HepG2 (cell line): ENCODE measurements around the gene TMCO4. TPM values are rescaled to one million over a fixed set of nuclear protein-coding genes. Genes with fewer than 3 reads are reported as not detected.

ENCODE experiments used
- ATAC-seq: fragments of 200-7000 bp; cut with Tn5 transposase; 3 replicates; pipeline ENCODE4 v1.9.1; 2020; ENCODE audit warnings: mild to moderate bottlenecking, moderate library complexity
- BruUV-seq: library from RNA; stranded (reverse); fragments of 400-500 nt; replicated peaks from 2 replicates; lab custom pipeline; 2021; lab: Mats Ljungman, UMichigan
- CTCF ChIA-PET: fragments of 300-600 bp; formaldehyde crosslinking; extraction: SDS; loops from one replicate; lab custom pipeline; 2021; ENCODE audit warnings: low total read pairs, inconsistent platforms, low intra/inter-chr PET ratio; lab: Yijun Ruan, JAX
- POLR2A ChIA-PET: fragments of 350-600 bp; sonication (Branson Sonifier 250); formaldehyde crosslinking; loops from one replicate; lab custom pipeline; 2020; ENCODE audit warnings: antibody characterized with exemption, inconsistent platforms; lab: Yijun Ruan, JAX
- DNase-seq: peaks from one replicate; pipeline ENCODE4 v3.0.0-alpha.2; 2015; ENCODE audit warnings: low spot score
- FAIRE-seq: peaks from 3 replicates; lab custom pipeline; 2011; peaks lifted over from hg19 to GRCh38; lab: Jason Lieb, UNC
- H2AFZ ChIP-seq: one replicate; pipeline ENCODE4 v1.6.1; 2011; ENCODE audit warnings: low read length, inconsistent platforms
- H3K27ac ChIP-seq: fragments of 300-600 bp; 3 replicates; pipeline ENCODE4 v1.8.0; 2011; ENCODE audit warnings: mixed run types, mild to moderate bottlenecking, mixed read lengths, low read length, inconsistent platforms; ENCODE audit not compliant: insufficient read depth; ENCODE audit errors: extremely low read length
- H3K27me3 ChIP-seq, 2 experiments: fragments of 200-600 bp in 1 of 2; 2 replicates in 1 of 2; 3 replicates in 1 of 2; pipeline versions ENCODE4 v1.6.0 to v1.8.0; 2011; ENCODE audit warnings: low read length in 2 of 2, mild to moderate bottlenecking in 2 of 2, moderate library complexity in 2 of 2, inconsistent platforms in 1 of 2; ENCODE audit not compliant: insufficient read depth in 2 of 2, control insufficient read depth in 1 of 2
- H3K36me3 ChIP-seq, 2 experiments: fragments of 200-600 bp in 1 of 2; replicated peaks in 1 of 2; 2 replicates in 1 of 2; 3 replicates in 1 of 2; pipeline versions ENCODE4 v1.5.1 to v1.8.0; 2011; ENCODE audit warnings: low read length in 2 of 2, inconsistent platforms in 1 of 2; ENCODE audit not compliant: insufficient read depth in 2 of 2, control insufficient read depth in 1 of 2
- H3K4me1 ChIP-seq: 2 replicates; pipeline ENCODE4 v1.5.1; 2012; ENCODE audit warnings: low read length, inconsistent platforms; ENCODE audit not compliant: insufficient read depth
- H3K4me2 ChIP-seq: 2 replicates; pipeline ENCODE4 v1.6.0; 2011; ENCODE audit warnings: low read depth, low read length, inconsistent platforms
- H3K4me3 ChIP-seq, 3 experiments: fragments of 200-600 bp in 1 of 3; sonication (generic), shearing (Covaris generic) in 1 of 3; replicated peaks in 1 of 3; 2 replicates each; pipeline ENCODE4 v1.5.1; 2011 to 2016; ENCODE audit warnings: low read length in 3 of 3, inconsistent platforms in 2 of 3, low read depth in 2 of 3, mild to moderate bottlenecking in 2 of 3, control low read depth in 1 of 3, mixed read lengths in 1 of 3; ENCODE audit not compliant: insufficient read depth in 1 of 3
- H3K79me2 ChIP-seq: one replicate; pipeline ENCODE4 v1.6.1; 2011; ENCODE audit warnings: low read length, inconsistent platforms; ENCODE audit not compliant: insufficient read depth
- H3K9ac ChIP-seq: 2 replicates; pipeline ENCODE4 v1.6.0; 2011; ENCODE audit warnings: mild to moderate bottlenecking, low read depth, low read length, inconsistent platforms; ENCODE audit not compliant: insufficient read depth
- H3K9me3 ChIP-seq: 2 replicates; pipeline ENCODE4 v1.5.1; 2012; ENCODE audit warnings: mild to moderate bottlenecking, low read length
- H4K20me1 ChIP-seq: 2 replicates; pipeline ENCODE4 v1.6.0; 2011; ENCODE audit warnings: inconsistent platforms, mild to moderate bottlenecking, low read length, moderate library complexity; ENCODE audit not compliant: insufficient read depth
- AKNA ChIP-seq: sonication (generic); formaldehyde crosslinking; IDR thresholded peaks from 2 replicates; pipeline ENCODE4 v1.4.0; 2020; ENCODE audit warnings: missing genetic modification reagents, borderline replicate concordance
- ATF7-NPFF ChIP-seq: sonication (generic); formaldehyde crosslinking; IDR thresholded peaks from 2 replicates; pipeline ENCODE4 v1.8.1; 2023; ENCODE audit warnings: mild to moderate bottlenecking, low read depth, missing genetic modification reagents, moderate library complexity
- BORCS8-MEF2B ChIP-seq: sonication (generic); formaldehyde crosslinking; IDR thresholded peaks from 2 replicates; pipeline ENCODE4 v1.8.0; 2022; ENCODE audit warnings: mild to moderate bottlenecking, missing genetic modification reagents
- MATR3 ChIP-seq: sonication (generic); formaldehyde crosslinking; IDR thresholded peaks from 2 replicates; pipeline ENCODE4 v1.4.0; 2020; ENCODE audit warnings: missing genetic modification reagents
- NCOA1 ChIP-seq: sonication (generic); formaldehyde crosslinking; IDR thresholded peaks from 2 replicates; pipeline ENCODE4 v1.9.0; 2021; ENCODE audit warnings: missing genetic modification reagents
- SNAPC2 ChIP-seq: sonication (generic); formaldehyde crosslinking; IDR thresholded peaks from 2 replicates; pipeline ENCODE4 v1.8.1; 2022; ENCODE audit warnings: mild to moderate bottlenecking, missing genetic modification reagents
- ZKSCAN1 ChIP-seq: fragments of 150-350 bp; IDR thresholded peaks from 2 replicates; pipeline ENCODE4 v1.6.1; 2014; ENCODE audit warnings: low read length
- ZNF337 ChIP-seq: sonication (generic); formaldehyde crosslinking; IDR thresholded peaks from 2 replicates; pipeline ENCODE4 v1.5.1; 2020; ENCODE audit warnings: missing genetic modification reagents, low read depth, mild to moderate bottlenecking, borderline replicate concordance
- ZNF468 ChIP-seq: sonication (generic); formaldehyde crosslinking; IDR thresholded peaks from 2 replicates; pipeline ENCODE4 v1.8.0; 2022; ENCODE audit warnings: mild to moderate bottlenecking, moderate library complexity, missing genetic modification reagents
- ZNF660 ChIP-seq: sonication (generic); formaldehyde crosslinking; IDR thresholded peaks from 2 replicates; pipeline ENCODE4 v1.5.1; 2020; ENCODE audit warnings: mild to moderate bottlenecking, low read depth, missing genetic modification reagents, borderline replicate concordance
- ZNF784 ChIP-seq: sonication (generic); formaldehyde crosslinking; IDR thresholded peaks from 2 replicates; pipeline ENCODE4 v1.5.1; 2020; ENCODE audit warnings: missing genetic modification reagents, mild to moderate bottlenecking, borderline replicate concordance
- ZZZ3 ChIP-seq: sonication (generic); formaldehyde crosslinking; IDR thresholded peaks from 2 replicates; pipeline ENCODE4 v1.4.0; 2020; ENCODE audit warnings: missing genetic modification reagents, mild to moderate bottlenecking, borderline replicate concordance
- WGBS: methylation state at CpG from one replicate; pipeline ENCODE4 v1.1.6; 2017; ENCODE audit warnings: low lambda C conversion rate; 5-methylcytosine and 5-hydroxymethylcytosine counted together
- in situ Hi-C: cut with HindIII; loops from 2 replicates; pipeline ENCODE4 v1.10.0; 2017; ENCODE audit warnings: low pct_unique_long_range_greater_than_20kb; ENCODE audit not compliant: extremely low pct_ligation_motif_present
- intact Hi-C: fragments of 100-400 bp; cut with micrococcal nuclease; formaldehyde crosslinking; loops from one replicate; pipeline ENCODE4 v1.10.0; 2022; ENCODE audit not compliant: unreplicated experiment
- polyA plus RNA-seq, 8 experiments: library from polyadenylated mRNA; depleted of rRNA in 3 of 8; stranded (reverse) in 7 of 8; unstranded in 1 of 8; fragments of >200 nt; fragmentation: Illumina TruSeq in 4 of 8; extraction: Trizol in 4 of 8; gene quantifications; 2 replicates each; pipeline versions ENCODE4 v1.2.1 to v1.2.3, GENCODE V29; 2011 to 2016; ENCODE audit warnings: low read depth in 4 of 8, missing spikeins in 1 of 8, mixed read lengths in 1 of 8; ENCODE audit not compliant: insufficient read depth in 1 of 8
- total RNA-seq, 5 experiments: library from RNA; depleted of rRNA; stranded (reverse); fragments of >200 nt; fragmentation: Illumina TruSeq; extraction: Trizol; gene quantifications; 2 replicates each; pipeline ENCODE4 v1.2.3, GENCODE V29; 2016; ENCODE audit warnings: low read depth in 1 of 5

Gene TMCO4
- total and polyA plus RNA-seq, 2 of the 13 experiments (the other 11 are each of a cell fraction or from before 2014, with no cell fraction given): 2.1 to 4.1 TPM

DNA sequence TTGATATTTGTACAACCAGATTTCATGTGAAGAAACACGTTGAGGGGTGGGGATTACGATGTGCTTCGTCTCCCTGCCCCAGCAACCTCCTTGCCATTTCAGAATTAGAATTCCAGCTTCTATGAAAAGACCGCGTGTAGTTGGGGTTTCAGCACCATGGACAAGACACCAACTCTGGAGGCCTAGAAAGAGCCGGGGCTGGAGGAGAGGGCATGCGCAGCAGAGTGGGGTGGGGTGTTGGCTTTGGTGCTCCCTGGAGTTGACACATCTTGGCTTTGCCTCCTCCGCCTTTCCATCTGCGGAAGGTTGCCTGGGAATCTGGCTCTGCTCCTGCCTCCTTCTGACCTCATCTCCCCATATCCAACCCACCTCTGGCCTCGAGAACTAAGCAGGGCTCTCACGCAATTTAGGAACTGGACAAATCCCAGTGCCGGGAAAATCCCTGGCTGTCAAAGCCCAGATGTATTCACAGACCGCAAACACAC is 123.2 kb downstream of the TMCO4 start (continued):
- peak; percentile 45; the same call in 1 of the 2 replicates for TF ChIP-seq AKNA (CRISPR knock-in tag)
- TF ChIP-seq ZNF468: no peak
- TF ChIP-seq BORCS8-MEF2B (CRISPR knock-in tag): no peak
- no peak for TF ChIP-seq ZKSCAN1
- TF ChIP-seq ZNF337 (CRISPR knock-in tag): no peak
- no peak for TF ChIP-seq MATR3

DNA sequence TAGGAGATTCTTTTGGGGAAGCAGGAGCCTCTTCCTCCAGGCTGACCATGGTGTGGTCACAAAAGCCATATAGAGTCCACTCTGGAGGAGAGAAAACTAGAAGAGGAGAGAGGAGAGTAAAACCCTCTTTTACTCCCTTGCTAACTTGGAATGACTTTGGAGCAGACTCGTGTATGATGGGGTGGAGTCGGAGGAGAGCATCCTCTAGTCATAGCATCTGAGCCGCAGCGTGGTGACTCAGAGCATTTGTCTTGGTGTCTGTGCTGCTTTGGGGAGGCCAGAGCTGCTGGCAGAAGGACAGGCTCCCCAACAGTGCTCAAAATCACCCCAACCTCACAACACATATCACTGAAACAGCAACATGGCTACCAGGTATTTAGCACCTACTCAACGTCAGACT is 123.9 kb downstream of the TMCO4 start:
- in situ Hi-C loops: no loop called here
- peaks cover 0 to 7% of the 10 kb centered on the region in 2 experiments; a peak in 2 of 5 replicates for H3K27me3 ChIP-seq
- H3K36me3 ChIP-seq: no peaks in the 10 kb centered on the region
- no peak overlapping the region for H3K4me3 ChIP-seq
- ATAC-seq (no peak), DNase-seq (no peak), FAIRE-seq (no peak)
- no peaks in the 10 kb centered on the region for H3K79me2 ChIP-seq
- H4K20me1 ChIP-seq: peaks cover 4% of the 10 kb centered on the region; the same call in 1 of the 2 replicates
- H3K9ac ChIP-seq: no peak overlapping the region
- no peak overlapping the region for H3K4me2 ChIP-seq
- BruUV-seq: no TSS peak
- WGBS: 34% methylated on average over 5 of the region's 5 CpGs
- ChIA-PET CTCF (no interaction called here), POLR2A (no interaction called here)
- no peaks in the 10 kb centered on the region for H3K4me1 ChIP-seq
- intact Hi-C loops: no loop called here
- no peak overlapping the region for H2AFZ ChIP-seq
- TF ChIP-seq ZZZ3 (no peak), ATF7-NPFF (CRISPR knock-in tag) (no peak), SNAPC2 (CRISPR knock-in tag) (no peak), NCOA1 (CRISPR knock-in tag) (no peak), ZNF784 (no peak), ZNF660 (CRISPR knock-in tag) (no peak)
- H3K9me3 ChIP-seq: no peaks in the 10 kb centered on the region
- H3K27ac ChIP-seq: no peak overlapping the region
